ENCODE measurements around the gene KCTD1.

Gene KCTD1

GRCh38 chr18:26424428-26425147, 123.8 kb downstream of the KCTD1 start:
- no peak for DNase-seq (ENCODE audit: low spot score)

GRCh38 chr18:26422472-26423162, 125.7 kb downstream of the KCTD1 start:
- no peak for DNase-seq (ENCODE audit: low spot score)

- DNase-seq (ENCODE audit: low spot score) = no peak
Observed at GRCh38 chr18:26421931-26422330, 126.4 kb downstream of the KCTD1 start.

- DNase-seq (ENCODE audit: low spot score) = no peak
Observed at GRCh38 chr18:26421503-26421902, 126.8 kb downstream of the KCTD1 start.

- no peak for DNase-seq (ENCODE audit: low spot score)
Observed at GRCh38 chr18:26419746-26420145, 128.6 kb downstream of the KCTD1 start.

GRCh38 chr18:26418225-26418624, 130.1 kb downstream of the KCTD1 start:
- no peak for DNase-seq (ENCODE audit: low spot score)

GRCh38 chr18:26417190-26417589, 131.2 kb downstream of the KCTD1 start:
- no peak for DNase-seq (ENCODE audit: low spot score)

- DNase-seq (ENCODE audit: low spot score) = no peak
Observed at GRCh38 chr18:26416652-26417150, 131.7 kb downstream of the KCTD1 start.

- no peak for DNase-seq (ENCODE audit: low spot score)
Observed at GRCh38 chr18:26415631-26416030, 132.7 kb downstream of the KCTD1 start.

GRCh38 chr18:26414901-26415440, 133.4 kb downstream of the KCTD1 start:
- DNase-seq (ENCODE audit: low spot score) = no peak

GRCh38 chr18:26409091-26409490, 139.3 kb downstream of the KCTD1 start:
- DNase-seq (ENCODE audit: low spot score) = no peak

GRCh38 chr18:26407736-26408601, 140.4 kb downstream of the KCTD1 start:
- DNase-seq (ENCODE audit: low spot score) = no peak

- DNase-seq (ENCODE audit: low spot score) = no peak
Observed at GRCh38 chr18:26406854-26407517, 141.4 kb downstream of the KCTD1 start.

- DNase-seq (ENCODE audit: low spot score) = no peak
Observed at GRCh38 chr18:26406324-26406723, 142.0 kb downstream of the KCTD1 start.

GRCh38 chr18:26405190-26405801, 143.1 kb downstream of the KCTD1 start:
- DNase-seq (ENCODE audit: low spot score) = peak; percentile 54
